HepG2 (cell line): ENCODE measurements around the gene C22orf15. TPM values are rescaled to one million over a fixed set of nuclear protein-coding genes. Genes with fewer than 3 reads are reported as not detected.

Experiments used
- CAMTA2 ChIP-seq: sonication (generic); formaldehyde crosslinking; IDR thresholded peaks from 2 replicates; pipeline ENCODE4 v1.4.0; 2020; ENCODE audit warnings: mild to moderate bottlenecking, missing genetic modification reagents, borderline replicate concordance
- EP300 ChIP-seq, 3 experiments: sonication (generic) in 1 of 3; formaldehyde crosslinking in 1 of 3; IDR thresholded peaks; 2 replicates each; pipeline versions ENCODE4 v1.5.1 to v1.6.1; 2011 to 2020; ENCODE audit warnings: low read depth in 2 of 3, low read length in 2 of 3, borderline replicate concordance in 1 of 3, improper control_type of control experiment in 1 of 3, mild to moderate bottlenecking in 1 of 3, missing genetic modification reagents in 1 of 3, moderate library complexity in 1 of 3
- FOSL2 ChIP-seq: sonication (generic); formaldehyde crosslinking; IDR thresholded peaks from 2 replicates; pipeline ENCODE4 v1.4.0; 2020; ENCODE audit warnings: missing genetic modification reagents
- HMG20A ChIP-seq: IDR thresholded peaks from 2 replicates; pipeline ENCODE4 v1.6.1; 2016; ENCODE audit warnings: borderline replicate concordance
- NR2F6 ChIP-seq, 2 experiments: IDR thresholded peaks; 2 replicates each; pipeline ENCODE4 v1.6.1; 2016; ENCODE audit warnings: antibody characterized with exemption in 1 of 2, mild to moderate bottlenecking in 1 of 2
- POLR2A ChIP-seq, 2 experiments: IDR thresholded peaks; 2 replicates each; pipeline ENCODE4 v1.6.1; 2011; ENCODE audit warnings: low read depth in 2 of 2, low read length in 2 of 2, mild to moderate bottlenecking in 1 of 2, moderate library complexity in 1 of 2; ENCODE audit not compliant: insufficient read depth in 1 of 2
- REPIN1 ChIP-seq: sonication (generic); formaldehyde crosslinking; IDR thresholded peaks from 2 replicates; pipeline ENCODE4 v1.8.0; 2022; ENCODE audit warnings: missing genetic modification reagents, low read depth, mild to moderate bottlenecking, borderline replicate concordance
- SKI ChIP-seq: fragments of 450-650 bp; IDR thresholded peaks from one replicate; pipeline ENCODE4 v1.6.1; 2018; ENCODE audit warnings: mild to moderate bottlenecking; ENCODE audit not compliant: partially characterized antibody
- SMAD9 ChIP-seq: sonication (generic); formaldehyde crosslinking; IDR thresholded peaks from 2 replicates; pipeline ENCODE4 v1.5.1; 2020; ENCODE audit warnings: mild to moderate bottlenecking, missing genetic modification reagents
- TARDBP ChIP-seq: sonication (generic); formaldehyde crosslinking; IDR thresholded peaks from 2 replicates; pipeline ENCODE4 v1.8.0; 2022; ENCODE audit warnings: mild to moderate bottlenecking, missing genetic modification reagents
- TBX2 ChIP-seq: sonication (generic); formaldehyde crosslinking; IDR thresholded peaks from 2 replicates; pipeline ENCODE4 v1.5.0; 2020; ENCODE audit warnings: missing genetic modification reagents, mild to moderate bottlenecking, borderline replicate concordance
- THAP11 ChIP-seq: IDR thresholded peaks from 2 replicates; pipeline ENCODE4 v1.6.1; 2016; ENCODE audit warnings: missing biosample characterization, missing genetic modification reagents
- ZC3H13 ChIP-seq: sonication (generic); formaldehyde crosslinking; IDR thresholded peaks from 2 replicates; pipeline ENCODE4 v1.8.1; 2023; ENCODE audit warnings: mild to moderate bottlenecking, missing genetic modification reagents, moderate library complexity
- ZNF543 ChIP-seq: sonication (generic); formaldehyde crosslinking; IDR thresholded peaks from 2 replicates; pipeline ENCODE4 v1.4.0; 2020; ENCODE audit warnings: mild to moderate bottlenecking, missing genetic modification reagents
- ZNF746 ChIP-seq: sonication (generic); formaldehyde crosslinking; IDR thresholded peaks from 2 replicates; pipeline ENCODE4 v1.8.0; 2022; ENCODE audit warnings: mild to moderate bottlenecking, missing genetic modification reagents
- ZNF891 ChIP-seq: sonication (generic); formaldehyde crosslinking; IDR thresholded peaks from 2 replicates; pipeline ENCODE4 v1.5.0; 2020; ENCODE audit warnings: mild to moderate bottlenecking, missing genetic modification reagents
- polyA plus RNA-seq, 8 experiments: library from polyadenylated mRNA; depleted of rRNA in 3 of 8; stranded (reverse) in 7 of 8; unstranded in 1 of 8; fragments of >200 nt; fragmentation: Illumina TruSeq in 4 of 8; extraction: Trizol in 4 of 8; gene quantifications; 2 replicates each; pipeline versions ENCODE4 v1.2.1 to v1.2.3, GENCODE V29; 2011 to 2016; ENCODE audit warnings: low read depth in 4 of 8, missing spikeins in 1 of 8, mixed read lengths in 1 of 8; ENCODE audit not compliant: insufficient read depth in 1 of 8
- total RNA-seq, 5 experiments: library from RNA; depleted of rRNA; stranded (reverse); fragments of >200 nt; fragmentation: Illumina TruSeq; extraction: Trizol; gene quantifications; 2 replicates each; pipeline ENCODE4 v1.2.3, GENCODE V29; 2016; ENCODE audit warnings: low read depth in 1 of 5
- TF ChIP-seq, protein P1 (sequence below): IDR thresholded peaks from 2 replicates; pipeline ENCODE4 v1.6.1; 2016; ENCODE audit warnings: mild to moderate bottlenecking
- TF ChIP-seq, protein P2 (sequence below): sonication (generic); formaldehyde crosslinking; IDR thresholded peaks from 2 replicates; pipeline ENCODE4 v1.5.0; 2020; ENCODE audit warnings: mild to moderate bottlenecking, missing genetic modification reagents, borderline replicate concordance
- TF ChIP-seq, protein P3 (sequence below), 2 experiments: sonication (generic) in 1 of 2; formaldehyde crosslinking in 1 of 2; IDR thresholded peaks; 2 replicates each; pipeline versions ENCODE4 v1.4.0 to v1.6.1; 2018 to 2020; ENCODE audit warnings: missing genetic modification reagents in 2 of 2, borderline replicate concordance in 1 of 2, low read depth in 1 of 2, mild to moderate bottlenecking in 1 of 2, missing biosample characterization in 1 of 2

Gene C22orf15
- total and polyA plus RNA-seq, 2 of the 13 experiments (the other 11 are each of a cell fraction or from before 2014, with no cell fraction given) = not detected

DNA sequence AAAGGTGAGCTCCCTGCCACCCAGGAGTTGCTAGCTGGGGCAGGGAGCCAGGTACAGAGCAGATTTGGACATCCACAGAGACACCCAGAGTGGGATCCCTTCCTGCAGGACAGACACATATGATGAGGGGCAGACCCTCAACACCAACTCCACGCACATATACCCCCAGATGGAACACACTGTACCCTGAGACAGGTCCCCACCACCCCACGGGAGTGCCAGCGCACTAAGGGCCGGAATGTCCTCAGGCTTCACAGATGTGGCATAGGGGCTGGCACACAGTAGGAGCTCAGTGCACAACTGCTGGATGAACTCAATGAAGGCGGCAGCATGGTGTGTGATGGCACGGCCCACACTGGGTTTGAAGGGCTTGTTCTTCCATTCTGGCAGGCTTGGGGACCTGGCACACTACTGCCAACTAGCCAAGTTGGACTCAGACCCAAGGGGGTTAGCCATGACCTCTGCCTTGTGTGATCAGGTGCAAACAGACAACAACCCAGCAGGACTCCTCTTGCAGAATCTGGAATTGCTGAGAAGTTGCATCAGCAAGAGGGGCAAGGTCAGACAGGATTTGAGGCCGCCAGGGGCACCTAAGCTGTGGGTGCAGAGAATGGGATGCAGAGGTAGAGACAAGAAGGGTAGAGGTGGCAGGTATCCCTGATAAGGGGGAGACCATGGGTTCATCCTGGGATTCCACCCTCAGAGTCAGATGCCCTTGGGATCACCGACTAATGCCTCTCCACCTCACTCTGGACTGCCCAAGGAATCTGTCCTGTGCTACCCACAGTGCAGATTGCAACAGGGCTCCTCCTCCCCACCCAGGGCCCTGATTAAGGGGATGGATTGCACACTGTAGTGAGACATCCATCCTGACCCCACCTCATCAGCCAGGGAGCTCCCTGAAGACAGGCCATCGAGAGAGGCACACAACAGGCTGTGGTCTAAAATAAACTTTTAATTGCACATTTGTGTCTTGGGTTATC lies 2.4 kb downstream of the C22orf15 start (continued):
- TF ChIP-seq ZNF543 = peak; percentile 99
- TF ChIP-seq CAMTA2 (CRISPR knock-in tag) = no peak
- TF ChIP-seq SMAD9 = no peak
- peak; percentile 71 for TF ChIP-seq THAP11
- TF ChIP-seq ZNF891 = 0 out of 2 replicates have a peak, but pooled peaks have one; percentile 32
- no peak for TF ChIP-seq REPIN1 (CRISPR knock-in tag)
- TF ChIP-seq, protein P1, sequence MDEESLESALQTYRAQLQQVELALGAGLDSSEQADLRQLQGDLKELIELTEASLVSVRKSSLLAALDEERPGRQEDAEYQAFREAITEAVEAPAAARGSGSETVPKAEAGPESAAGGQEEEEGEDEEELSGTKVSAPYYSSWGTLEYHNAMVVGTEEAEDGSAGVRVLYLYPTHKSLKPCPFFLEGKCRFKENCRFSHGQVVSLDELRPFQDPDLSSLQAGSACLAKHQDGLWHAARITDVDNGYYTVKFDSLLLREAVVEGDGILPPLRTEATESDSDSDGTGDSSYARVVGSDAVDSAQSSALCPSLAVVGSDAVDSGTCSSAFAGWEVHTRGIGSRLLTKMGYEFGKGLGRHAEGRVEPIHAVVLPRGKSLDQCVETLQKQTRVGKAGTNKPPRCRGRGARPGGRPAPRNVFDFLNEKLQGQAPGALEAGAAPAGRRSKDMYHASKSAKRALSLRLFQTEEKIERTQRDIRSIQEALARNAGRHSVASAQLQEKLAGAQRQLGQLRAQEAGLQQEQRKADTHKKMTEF = peak; percentile 18; the same call in 1 of the 2 replicates
- TF ChIP-seq NR2F6 (IDR thresholded peaks at IDR 0.05) = peak; percentile 74
- TF ChIP-seq NR2F6 (CRISPR knock-in tag; IDR thresholded peaks at IDR 0.05) = peak; percentile 73
- peak in 1 of 2 experiments; percentile 66; a peak in 1 of 4 replicates for TF ChIP-seq EP300 (IDR thresholded peaks at IDR 0.05; ENCODE audit: low read depth in 2 of 2, low read length in 2 of 2)
- TF ChIP-seq EP300 (CRISPR knock-in tag; IDR thresholded peaks at IDR 0.05; ENCODE audit: borderline replicate concordance) = peak; percentile 78
- TF ChIP-seq ZC3H13 (CRISPR knock-in tag) = no peak
- TF ChIP-seq TBX2 (CRISPR knock-in tag) = peak; percentile 31; the same call in 1 of the 2 replicates
- TF ChIP-seq, protein P2, sequence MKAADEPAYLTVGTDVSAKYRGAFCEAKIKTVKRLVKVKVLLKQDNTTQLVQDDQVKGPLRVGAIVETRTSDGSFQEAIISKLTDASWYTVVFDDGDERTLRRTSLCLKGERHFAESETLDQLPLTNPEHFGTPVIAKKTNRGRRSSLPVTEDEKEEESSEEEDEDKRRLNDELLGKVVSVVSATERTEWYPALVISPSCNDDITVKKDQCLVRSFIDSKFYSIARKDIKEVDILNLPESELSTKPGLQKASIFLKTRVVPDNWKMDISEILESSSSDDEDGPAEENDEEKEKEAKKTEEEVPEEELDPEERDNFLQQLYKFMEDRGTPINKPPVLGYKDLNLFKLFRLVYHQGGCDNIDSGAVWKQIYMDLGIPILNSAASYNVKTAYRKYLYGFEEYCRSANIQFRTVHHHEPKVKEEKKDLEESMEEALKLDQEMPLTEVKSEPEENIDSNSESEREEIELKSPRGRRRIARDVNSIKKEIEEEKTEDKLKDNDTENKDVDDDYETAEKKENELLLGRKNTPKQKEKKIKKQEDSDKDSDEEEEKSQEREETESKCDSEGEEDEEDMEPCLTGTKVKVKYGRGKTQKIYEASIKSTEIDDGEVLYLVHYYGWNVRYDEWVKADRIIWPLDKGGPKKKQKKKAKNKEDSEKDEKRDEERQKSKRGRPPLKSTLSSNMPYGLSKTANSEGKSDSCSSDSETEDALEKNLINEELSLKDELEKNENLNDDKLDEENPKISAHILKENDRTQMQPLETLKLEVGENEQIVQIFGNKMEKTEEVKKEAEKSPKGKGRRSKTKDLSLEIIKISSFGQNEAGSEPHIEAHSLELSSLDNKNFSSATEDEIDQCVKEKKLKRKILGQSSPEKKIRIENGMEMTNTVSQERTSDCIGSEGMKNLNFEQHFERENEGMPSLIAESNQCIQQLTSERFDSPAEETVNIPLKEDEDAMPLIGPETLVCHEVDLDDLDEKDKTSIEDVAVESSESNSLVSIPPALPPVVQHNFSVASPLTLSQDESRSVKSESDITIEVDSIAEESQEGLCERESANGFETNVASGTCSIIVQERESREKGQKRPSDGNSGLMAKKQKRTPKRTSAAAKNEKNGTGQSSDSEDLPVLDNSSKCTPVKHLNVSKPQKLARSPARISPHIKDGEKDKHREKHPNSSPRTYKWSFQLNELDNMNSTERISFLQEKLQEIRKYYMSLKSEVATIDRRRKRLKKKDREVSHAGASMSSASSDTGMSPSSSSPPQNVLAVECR (CRISPR knock-in tag) = peak; percentile 58; the same call in 1 of the 2 replicates
- peak; percentile 54; the same call in 1 of the 2 replicates for TF ChIP-seq HMG20A (CRISPR knock-in tag)
- no peak for TF ChIP-seq TARDBP (CRISPR knock-in tag)
- TF ChIP-seq, protein P3, sequence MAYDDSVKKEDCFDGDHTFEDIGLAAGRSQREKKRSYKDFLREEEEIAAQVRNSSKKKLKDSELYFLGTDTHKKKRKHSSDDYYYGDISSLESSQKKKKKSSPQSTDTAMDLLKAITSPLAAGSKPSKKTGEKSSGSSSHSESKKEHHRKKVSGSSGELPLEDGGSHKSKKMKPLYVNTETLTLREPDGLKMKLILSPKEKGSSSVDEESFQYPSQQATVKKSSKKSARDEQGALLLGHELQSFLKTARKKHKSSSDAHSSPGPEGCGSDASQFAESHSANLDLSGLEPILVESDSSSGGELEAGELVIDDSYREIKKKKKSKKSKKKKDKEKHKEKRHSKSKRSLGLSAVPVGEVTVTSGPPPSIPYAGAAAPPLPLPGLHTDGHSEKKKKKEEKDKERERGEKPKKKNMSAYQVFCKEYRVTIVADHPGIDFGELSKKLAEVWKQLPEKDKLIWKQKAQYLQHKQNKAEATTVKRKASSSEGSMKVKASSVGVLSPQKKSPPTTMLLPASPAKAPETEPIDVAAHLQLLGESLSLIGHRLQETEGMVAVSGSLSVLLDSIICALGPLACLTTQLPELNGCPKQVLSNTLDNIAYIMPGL (CRISPR knock-in tag; IDR thresholded peaks at IDR 0.05; ENCODE audit: borderline replicate concordance in 1 of 2, low read depth in 1 of 2) = 0 out of 4 replicates have a peak, but pooled peaks of 1 of the 2 experiments have one; percentile 17
- peak; percentile 28; the same call in 1 of the 2 replicates for TF ChIP-seq ZNF746 (CRISPR knock-in tag)
- peak in 1 of 2 experiments; percentile 36; a peak in 3 of 4 replicates for TF ChIP-seq POLR2A (IDR thresholded peaks at IDR 0.05; ENCODE audit: insufficient read depth in 1 of 2, low read depth in 2 of 2, low read length in 2 of 2)
- TF ChIP-seq SKI = peak; percentile 18
- TF ChIP-seq FOSL2 = peak; percentile 42; the same call in 1 of the 2 replicates
